Astrocyte of the cerebellum (primary cell): ENCODE measurements around the gene MYO1A.
"Not testable (repeated sequence)": the region's sequence is repeated elsewhere in the genome, so short reads cannot be mapped to it uniquely, and the experiment has no call there.

Experiments used
- DNase-seq: peaks from one replicate; pipeline ENCODE4 v3.0.0-alpha.2; 2011; ENCODE audit warnings: low read depth
- H3K4me3 ChIP-seq: 2 replicates; pipeline ENCODE4 v1.5.1; 2011; ENCODE audit warnings: mild to moderate bottlenecking, low read depth, low read length, moderate library complexity
- CTCF ChIP-seq: IDR thresholded peaks from 2 replicates; pipeline ENCODE4 v1.5.1; 2012; ENCODE audit warnings: low read length, low read depth, moderate library complexity, mild to moderate bottlenecking; ENCODE audit errors: missing control alignments
- in situ Hi-C: cut with HindIII; loops from 2 replicates; pipeline ENCODE4 v1.10.0; 2017; ENCODE audit warnings: low sequenced_read_pairs

MYO1A gene

GRCh38 chr12:57055824-57056223 is 5.9 kb upstream of the MYO1A start:
- no peak for TF ChIP-seq CTCF
- in situ Hi-C loops = no loop called here
- H3K4me3 ChIP-seq = no peak overlapping the region
- no peak for DNase-seq

GRCh38 chr12:57053901-57054300 is 4.0 kb upstream of the MYO1A start:
- in situ Hi-C loops, H3K4me3 ChIP-seq, DNase-seq: not testable (repeated sequence)

- H3K4me3 ChIP-seq, in situ Hi-C loops, DNase-seq: not testable (repeated sequence)
Observed at GRCh38 chr12:57053146-57053545, 3.2 kb upstream of the MYO1A start.

GRCh38 chr12:57051011-57051410 is 1.1 kb upstream of the MYO1A start:
- H3K4me3 ChIP-seq = no peak overlapping the region
- DNase-seq = no peak
- in situ Hi-C loops = no loop called here
- TF ChIP-seq CTCF = no peak

- in situ Hi-C loops = no loop called here
- no peak overlapping the region for H3K4me3 ChIP-seq
- DNase-seq = no peak
- no peak for TF ChIP-seq CTCF
Observed at GRCh38 chr12:57049119-57049446, 846 bp downstream of the MYO1A start.

- in situ Hi-C loops = no loop called here
- no peak for DNase-seq
- no peak overlapping the region for H3K4me3 ChIP-seq
- TF ChIP-seq CTCF = no peak
Observed at GRCh38 chr12:57048423-57049118, 1.4 kb downstream of the MYO1A start.

GRCh38 chr12:57047981-57048380 is 1.9 kb downstream of the MYO1A start:
- no peak for TF ChIP-seq CTCF
- in situ Hi-C loops = no loop called here
- no peak for DNase-seq
- H3K4me3 ChIP-seq = no peak overlapping the region
